ENCODE measurements around the gene PTMS.

PTMS gene

GRCh38 chr12:6775185-6776174, 9.3 kb downstream of the PTMS start:
- no peak for TF ChIP-seq CTCF (IDR thresholded peaks at IDR 0.05; ENCODE audit: insufficient read depth, low read depth, low read length, missing control alignments)
- DNase-seq (ENCODE audit: low read depth): no peak
- no peak overlapping the region for H3K4me3 ChIP-seq (ENCODE audit: low read length)

- H3K4me3 ChIP-seq (ENCODE audit: low read length): no peak overlapping the region
- no peak for TF ChIP-seq CTCF (IDR thresholded peaks at IDR 0.05; ENCODE audit: insufficient read depth, low read depth, low read length, missing control alignments)
- no peak for DNase-seq (ENCODE audit: low read depth)
These were observed 11.2 kb downstream of the PTMS start for GRCh38 chr12:6777386-6777785.

GRCh38 chr12:6778217-6778573, 12.0 kb downstream of the PTMS start:
- DNase-seq (ENCODE audit: low read depth): no peak
- H3K4me3 ChIP-seq (ENCODE audit: low read length): peak overlapping the region; percentile 29
- no peak for TF ChIP-seq CTCF (IDR thresholded peaks at IDR 0.05; ENCODE audit: insufficient read depth, low read depth, low read length, missing control alignments)

GRCh38 chr12:6778574-6779550, 12.7 kb downstream of the PTMS start:
- DNase-seq (ENCODE audit: low read depth): peak; percentile 91
- peak overlapping the region; percentile 29 for H3K4me3 ChIP-seq (ENCODE audit: low read length)
- peak; percentile 89 for TF ChIP-seq CTCF (IDR thresholded peaks at IDR 0.05; ENCODE audit: insufficient read depth, low read depth, low read length, missing control alignments)

GRCh38 chr12:6779708-6780432, 13.7 kb downstream of the PTMS start:
- TF ChIP-seq CTCF (IDR thresholded peaks at IDR 0.05; ENCODE audit: insufficient read depth, low read depth, low read length, missing control alignments): no peak
- DNase-seq (ENCODE audit: low read depth): no peak
- no peak overlapping the region for H3K4me3 ChIP-seq (ENCODE audit: low read length)

- TF ChIP-seq CTCF (IDR thresholded peaks at IDR 0.05; ENCODE audit: insufficient read depth, low read depth, low read length, missing control alignments): no peak
- H3K4me3 ChIP-seq (ENCODE audit: low read length): no peak overlapping the region
- no peak for DNase-seq (ENCODE audit: low read depth)
These were observed 14.4 kb downstream of the PTMS start for GRCh38 chr12:6780573-6780972.
